GDM1 (cell line): ENCODE data around the gene INPP4B.

Source experiments
- DNase-seq: peaks from one replicate; lab custom pipeline; 2025; lab: John Stamatoyannopoulos, UW

Gene INPP4B

DNA sequence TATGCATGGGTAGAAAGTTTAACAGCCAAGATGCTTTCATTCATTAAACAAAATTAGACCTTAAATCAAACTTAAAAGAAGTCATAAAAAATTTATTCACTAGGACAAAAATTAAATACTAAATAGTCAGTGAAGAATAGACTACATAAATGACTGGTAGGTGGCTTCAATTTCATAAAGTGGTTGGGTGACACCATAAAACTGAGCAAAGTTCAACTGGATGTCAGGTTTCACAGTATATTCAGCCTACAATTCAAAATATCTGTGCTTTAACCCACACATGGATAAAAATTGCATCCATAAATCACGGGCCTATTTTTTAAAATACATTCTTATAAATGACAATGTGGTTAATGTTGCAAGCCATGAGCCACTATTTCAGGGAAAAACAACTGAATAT is 627.4 kb downstream of the INPP4B start:
- no peak for DNase-seq

DNA sequence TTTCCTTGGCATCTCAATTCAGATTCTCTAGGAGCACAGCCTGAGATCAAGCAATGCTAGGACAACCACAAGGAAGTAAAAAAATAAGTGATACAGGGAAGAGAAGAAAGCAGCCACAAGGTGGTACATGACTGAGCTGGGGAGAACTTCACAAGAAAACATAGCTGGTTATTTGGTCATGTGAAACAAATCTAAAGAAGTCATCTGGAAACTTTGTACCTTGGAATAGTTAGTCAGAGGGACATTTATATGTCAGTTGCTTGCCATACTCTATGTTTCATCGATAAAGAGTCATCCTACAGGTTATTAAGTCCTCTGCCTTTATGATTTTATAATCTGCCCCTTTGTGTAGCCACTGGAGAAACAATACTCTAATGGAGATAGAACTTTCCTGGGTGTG is 634.7 kb downstream of the INPP4B start:
- no peak for DNase-seq

DNA sequence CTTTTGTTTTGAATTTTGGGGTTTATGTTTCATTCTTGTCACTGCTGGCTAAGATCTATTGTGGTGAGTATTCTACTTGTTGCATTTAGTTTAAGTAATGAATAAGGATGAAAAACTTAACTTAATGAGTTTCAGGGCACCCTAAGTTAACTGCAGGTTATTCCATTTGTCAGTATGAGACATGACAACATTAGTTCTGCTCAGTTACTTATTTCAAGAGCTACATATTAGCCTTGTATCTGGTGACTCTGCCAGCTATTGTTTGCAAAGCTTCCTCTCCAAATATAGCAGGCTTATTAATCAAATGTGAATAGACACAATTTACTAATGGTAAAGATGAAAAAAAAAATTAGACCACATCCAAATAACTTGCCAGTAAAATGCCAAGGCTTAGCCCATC is 642.6 kb downstream of the INPP4B start:
- no peak for DNase-seq

DNA sequence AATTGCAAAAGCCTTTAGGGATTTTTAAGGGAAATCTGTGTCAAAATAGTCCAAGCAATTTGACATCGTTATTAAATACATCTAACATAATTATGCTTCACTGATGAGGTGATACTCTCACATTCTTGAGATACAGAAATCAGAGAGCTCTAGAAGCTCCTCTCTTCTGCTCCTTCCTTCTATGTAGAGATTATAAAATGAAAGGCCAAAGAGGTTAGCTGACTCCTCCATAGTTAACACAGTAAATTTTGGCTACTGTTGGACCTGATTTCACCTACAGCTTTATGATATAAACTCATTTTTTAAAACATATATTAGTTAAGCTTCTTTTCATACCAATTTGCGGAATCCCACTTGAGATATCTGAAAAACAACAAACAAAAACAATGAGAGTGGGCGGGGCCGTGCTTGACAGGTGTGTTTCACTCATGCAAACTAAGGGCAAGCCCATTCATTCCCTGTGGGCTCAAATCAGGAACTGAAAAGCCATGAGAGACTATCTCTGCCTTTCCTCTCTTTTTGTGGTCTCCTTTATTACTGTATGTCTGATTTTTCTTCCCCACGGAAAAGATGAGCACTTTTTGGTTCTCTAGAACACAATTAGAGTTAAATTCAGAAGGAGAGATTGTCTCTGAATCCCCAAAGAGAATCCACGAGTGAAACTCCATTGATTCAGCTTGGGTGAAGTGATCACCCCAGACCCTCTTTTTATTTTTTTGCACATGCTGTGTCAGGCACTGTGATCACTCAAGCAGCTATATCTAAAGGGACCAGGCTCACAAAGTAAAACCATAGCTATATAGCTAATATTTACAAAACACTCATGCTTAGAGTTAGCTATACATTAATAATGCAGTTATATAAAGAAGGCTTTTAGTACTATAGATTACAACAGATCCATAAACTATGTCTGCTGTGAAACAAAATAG is 643.4 kb downstream of the INPP4B start:
- no peak for DNase-seq

DNA sequence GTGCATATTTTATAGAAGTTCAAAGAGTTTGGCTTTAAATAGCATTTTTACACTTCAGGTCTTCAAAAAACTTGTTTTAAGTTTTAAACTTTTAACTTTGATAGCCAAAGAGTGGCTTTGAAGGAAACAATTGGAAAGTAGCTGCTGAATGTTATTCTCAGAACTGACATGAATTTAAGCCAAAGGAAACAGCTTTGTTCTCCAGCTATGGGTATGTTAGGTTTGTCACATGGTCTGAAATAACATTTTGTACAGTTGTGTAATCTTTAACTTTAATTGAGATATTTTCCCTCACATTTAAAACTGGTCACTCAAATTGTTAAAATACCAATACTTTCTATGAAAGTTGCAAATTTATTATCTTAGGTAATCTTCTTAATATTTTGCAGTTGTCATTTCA is 645.1 kb downstream of the INPP4B start:
- DNase-seq = no peak

DNA sequence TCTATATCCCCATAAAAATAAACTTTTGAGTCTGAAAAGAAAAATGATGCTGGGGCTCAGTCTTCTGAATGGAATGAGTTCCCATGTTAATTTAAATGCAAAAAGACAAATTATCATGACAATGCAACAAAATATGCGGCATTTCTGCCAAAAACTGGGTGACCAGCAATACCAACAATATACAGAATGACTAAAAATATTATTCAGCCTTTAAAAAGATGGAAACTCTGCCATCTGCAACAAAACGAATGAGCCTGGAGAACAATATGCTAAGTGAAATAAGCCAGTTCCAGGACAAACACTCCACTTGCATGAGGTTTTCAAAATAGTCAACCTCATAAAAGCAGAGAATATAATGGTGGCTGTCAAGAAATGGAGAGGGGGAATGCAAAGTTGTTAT is 651.2 kb downstream of the INPP4B start:
- no peak for DNase-seq

DNA sequence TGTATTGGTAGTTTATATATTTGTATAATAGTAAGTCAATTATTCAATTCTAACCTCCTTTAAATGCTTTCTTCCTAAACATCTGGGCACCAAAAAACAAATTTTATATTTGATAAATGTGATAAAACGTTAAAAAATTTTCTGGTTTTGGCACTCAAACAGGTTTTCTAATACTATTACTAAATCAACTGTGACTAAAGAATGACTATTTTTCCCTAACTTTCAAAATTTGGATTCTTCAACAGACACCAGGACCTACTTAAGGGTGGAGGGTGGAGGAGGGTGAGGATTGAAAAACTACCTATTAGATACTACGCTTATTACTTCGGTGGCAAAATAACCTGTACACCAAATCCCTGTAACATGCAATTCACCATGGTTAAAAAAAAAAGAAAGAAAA is 654.2 kb downstream of the INPP4B start:
- no peak for DNase-seq

DNA sequence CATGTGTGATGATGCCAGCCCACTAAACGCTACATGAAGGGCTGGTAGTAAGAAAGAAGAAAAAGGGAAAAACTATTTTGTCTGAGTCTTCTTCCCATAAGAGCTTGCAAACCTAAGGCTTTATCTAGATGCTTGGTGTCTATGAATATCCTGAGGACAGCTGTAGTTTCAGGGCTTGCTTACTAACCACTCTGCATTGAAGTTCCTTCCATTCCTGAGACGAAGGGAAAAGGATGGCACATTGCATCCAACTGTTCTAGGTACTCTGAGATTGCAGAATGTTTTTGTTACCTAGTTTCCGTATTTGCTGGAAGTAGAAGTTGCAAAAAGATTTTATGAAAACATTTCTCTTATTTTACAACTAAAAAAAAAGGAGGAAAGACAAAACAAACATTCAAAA is 665.1 kb downstream of the INPP4B start:
- no peak for DNase-seq

DNA sequence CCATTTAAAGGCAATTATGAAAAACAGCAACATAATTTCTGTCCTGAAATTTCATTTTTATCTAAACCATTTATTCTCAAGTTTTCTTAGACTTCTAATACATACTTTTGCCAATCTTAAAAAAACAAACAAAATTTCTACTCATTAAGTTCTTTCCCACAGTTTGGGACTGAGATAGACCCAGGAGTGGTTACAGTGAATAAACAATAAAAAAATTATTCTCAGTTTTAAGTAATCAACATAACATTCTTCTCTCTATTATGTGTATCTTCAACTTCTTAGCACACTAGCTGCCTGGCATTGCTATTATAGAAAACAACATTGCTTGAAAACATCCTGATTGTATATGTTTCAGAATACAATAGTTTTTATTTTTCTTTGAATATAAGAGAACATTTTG is 676.9 kb downstream of the INPP4B start:
- DNase-seq = no peak

DNA sequence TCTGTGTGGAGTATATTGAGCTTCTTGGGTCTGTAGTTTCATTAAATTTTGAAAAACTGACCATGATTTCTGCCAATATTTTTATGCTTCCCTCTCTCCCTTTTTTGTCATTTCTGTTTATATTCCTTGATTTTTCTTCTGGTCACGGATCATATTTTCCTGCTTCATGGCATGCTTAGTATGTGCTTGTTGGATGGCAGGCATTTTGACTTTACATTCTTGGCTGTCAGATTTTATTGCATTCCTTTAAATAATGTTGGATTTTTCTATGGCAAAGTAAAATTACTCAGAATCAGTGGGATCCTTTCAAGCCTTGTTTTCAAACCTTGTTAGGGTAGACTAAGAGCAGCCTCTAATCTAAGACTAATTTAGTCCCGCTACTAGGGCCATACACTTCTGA is 677.9 kb downstream of the INPP4B start:
- DNase-seq = no peak

DNA sequence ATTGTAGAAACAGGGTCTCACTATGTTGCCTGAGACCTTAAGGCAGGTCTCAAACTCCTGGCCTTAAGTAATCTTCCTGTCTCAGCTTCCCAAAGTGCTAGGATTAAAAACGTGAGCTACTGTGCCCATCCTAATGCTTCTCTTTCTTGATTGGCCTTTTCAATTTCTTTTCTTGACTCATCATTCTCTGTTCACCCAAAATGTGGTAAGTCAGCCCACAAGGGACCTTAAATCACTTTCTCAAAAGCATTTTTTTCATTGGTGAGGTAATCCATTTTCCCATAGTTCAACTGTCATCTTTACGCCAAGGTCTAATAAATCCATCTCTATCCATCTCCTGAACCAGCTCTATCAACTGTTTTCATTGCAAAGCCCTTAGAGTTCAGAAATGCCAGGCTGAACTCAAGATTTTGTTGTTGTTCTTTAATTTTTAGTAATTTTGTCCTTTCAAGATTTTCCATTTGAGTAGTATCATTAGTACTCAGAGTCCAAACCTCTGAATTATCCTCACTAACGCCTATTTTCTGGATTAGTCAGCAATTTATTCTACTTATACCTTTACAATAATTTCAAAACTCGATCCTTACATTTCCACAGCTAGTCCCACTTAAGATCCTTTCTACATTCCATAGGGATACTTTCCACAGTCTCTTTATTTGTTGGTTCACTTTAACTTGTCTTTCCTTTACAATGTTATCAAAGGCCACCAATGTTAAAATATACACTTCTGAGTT is 681.2 kb downstream of the INPP4B start:
- DNase-seq = no peak

DNA sequence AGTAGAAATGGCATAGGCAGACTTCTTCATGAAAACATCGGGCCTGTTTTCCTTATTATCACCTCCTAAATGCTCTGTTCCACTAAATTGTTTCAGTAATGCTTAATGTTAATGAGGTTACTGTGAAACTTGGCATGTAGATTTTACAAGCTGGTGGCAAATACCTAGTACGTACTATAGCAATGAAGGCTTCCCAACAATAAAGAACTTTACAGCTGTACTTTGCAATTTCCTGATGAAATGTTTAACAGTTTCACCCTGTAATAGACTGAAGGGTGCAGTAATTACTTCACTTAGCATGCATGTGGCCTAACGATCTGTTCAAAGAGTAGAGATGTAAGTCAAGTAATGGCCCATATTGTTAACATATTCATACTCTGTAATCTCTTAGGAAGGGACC is 685.0 kb downstream of the INPP4B start:
- no peak for DNase-seq

DNA sequence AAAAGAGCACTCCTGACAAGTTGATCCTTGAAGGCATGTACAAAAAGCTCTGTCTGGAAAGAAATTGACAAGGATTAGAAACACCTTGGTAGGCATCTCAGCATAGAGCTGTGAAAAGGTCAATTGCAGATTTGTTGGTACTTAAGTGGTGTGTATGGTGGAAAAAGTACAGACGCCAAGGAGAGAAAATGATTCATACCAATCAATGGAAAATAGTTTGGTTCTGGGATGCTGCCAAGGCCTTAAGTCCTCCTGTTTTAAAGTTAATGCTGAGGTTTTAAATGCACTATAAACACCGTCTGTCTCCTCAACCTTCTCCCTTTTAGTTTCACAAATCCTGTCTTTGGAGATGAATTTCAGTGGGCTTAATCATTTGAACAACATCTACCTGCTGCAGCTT is 685.6 kb downstream of the INPP4B start:
- DNase-seq = no peak

DNA sequence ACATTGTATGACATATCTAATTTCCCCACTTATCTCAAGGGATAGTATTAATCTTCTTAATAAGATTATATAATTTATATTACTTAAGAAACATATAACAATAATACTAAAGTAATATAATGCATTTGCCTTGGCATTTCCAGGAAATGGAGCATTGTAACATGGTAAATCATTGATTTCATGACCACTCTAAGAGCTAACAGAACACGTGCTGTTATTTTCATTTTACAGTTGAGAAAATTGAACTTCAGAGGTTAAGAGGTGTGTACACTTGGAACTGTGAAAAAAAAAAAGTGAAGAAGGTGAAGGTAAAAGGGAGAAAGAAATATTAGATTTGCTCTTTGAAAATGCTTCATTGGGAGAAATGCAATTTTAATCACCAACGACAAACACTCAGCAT is 687.1 kb downstream of the INPP4B start:
- no peak for DNase-seq

DNA sequence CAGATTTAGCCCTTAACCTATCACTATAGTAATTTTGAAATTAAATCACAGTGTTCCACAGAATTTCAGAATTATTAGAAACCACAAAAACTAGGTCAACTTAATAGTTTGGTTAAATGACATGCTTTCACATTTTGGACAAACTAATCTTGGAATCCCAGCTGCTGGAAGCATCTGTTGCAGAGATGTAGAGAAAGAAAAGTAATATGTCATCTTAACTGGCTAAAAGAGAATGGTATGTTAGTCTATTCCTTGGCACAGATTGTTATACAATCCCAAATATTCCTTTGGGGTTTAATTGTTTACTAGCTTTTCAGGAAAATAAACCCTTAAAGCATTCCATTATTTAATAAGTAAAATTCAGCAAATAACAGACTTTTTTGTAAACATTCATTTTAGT is 689.8 kb downstream of the INPP4B start:
- DNase-seq = no peak

DNA sequence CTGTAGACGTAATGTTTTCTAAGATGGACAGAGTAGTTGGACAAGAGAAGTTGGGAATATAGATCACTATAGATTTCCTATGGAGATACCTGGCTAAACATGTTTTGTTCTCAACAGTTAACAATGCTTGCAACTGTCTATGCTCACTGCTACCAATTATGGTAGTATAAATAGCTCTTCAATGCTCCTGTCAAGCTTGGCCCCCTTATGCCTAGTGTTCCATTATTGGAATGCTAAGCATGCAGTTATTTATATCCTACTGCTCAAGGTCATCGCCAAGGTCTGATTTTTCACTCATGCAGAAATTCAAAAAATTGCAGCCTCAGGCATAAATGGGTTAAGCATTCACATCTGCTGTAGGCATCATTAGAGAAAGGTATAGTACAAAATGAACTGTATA is 690.8 kb downstream of the INPP4B start:
- DNase-seq = no peak

DNA sequence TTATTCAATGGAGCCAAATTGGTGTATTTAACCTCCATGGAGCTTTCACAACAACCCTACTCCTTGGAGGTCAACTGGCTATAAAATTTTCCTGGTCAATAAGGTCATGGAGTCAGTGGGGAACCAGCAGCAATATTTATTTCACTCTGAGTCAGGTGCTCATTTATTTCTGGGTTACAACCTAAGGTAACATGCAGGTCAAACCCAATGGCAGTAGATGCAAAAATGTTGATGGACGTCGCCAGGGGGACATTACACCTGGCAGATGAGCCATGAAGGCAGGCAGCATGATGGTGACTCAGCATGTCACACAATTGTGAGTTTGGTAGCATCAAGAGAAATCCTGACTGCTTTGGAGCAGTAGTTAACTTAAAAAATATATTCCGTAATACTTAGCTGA is 695.6 kb downstream of the INPP4B start:
- no peak for DNase-seq

DNA sequence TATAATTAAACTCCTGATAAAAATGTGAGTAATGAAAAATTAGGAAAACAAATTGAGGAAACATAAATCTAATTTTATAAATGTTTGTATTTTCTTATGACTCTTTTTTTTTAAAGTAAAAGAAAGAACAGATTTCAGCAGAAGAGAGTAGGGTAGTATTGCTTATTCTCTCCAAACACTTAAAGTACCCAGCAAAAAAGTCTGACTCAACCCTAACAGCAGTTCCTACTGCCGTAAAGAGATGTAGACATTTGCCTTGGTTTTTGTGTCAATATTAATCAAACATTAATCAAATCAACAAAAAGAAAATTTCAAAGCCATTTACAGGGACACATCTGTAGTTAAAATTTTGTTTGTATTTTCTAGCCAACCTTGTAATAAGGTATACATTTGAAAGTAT is 701.3 kb downstream of the INPP4B start:
- no peak for DNase-seq

DNA sequence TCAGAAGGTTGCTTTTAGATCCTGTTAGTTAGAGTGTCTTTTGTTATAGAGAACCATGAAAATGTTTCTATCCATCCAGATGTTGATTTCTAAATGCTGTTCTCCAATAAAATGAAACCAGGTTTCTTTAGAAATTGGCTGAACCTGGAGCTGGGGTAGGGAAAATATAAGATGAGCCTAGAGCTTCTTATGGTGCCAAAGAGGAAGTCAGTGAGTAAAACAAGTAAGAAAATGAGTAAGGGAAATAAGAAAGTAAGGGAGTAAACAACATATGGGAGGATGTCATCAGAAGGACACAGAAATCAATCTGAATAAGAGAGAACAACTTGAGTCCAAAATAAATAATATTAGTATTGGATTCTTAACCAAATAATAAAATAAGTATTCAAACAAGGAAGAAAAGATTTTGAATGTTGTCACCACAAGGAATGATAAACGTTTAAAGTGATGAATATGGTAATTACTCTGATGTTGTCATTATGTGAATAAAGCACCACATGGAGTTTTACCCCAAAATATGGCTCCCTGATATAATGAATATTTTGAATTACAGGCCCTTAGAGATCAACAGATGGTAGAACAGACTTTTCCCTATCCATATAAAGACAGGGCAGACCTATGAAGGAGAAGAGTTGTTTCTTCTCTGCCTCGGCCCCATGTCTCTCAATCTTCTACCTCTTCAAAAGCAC is 703.6 kb downstream of the INPP4B start:
- no peak for DNase-seq

DNA sequence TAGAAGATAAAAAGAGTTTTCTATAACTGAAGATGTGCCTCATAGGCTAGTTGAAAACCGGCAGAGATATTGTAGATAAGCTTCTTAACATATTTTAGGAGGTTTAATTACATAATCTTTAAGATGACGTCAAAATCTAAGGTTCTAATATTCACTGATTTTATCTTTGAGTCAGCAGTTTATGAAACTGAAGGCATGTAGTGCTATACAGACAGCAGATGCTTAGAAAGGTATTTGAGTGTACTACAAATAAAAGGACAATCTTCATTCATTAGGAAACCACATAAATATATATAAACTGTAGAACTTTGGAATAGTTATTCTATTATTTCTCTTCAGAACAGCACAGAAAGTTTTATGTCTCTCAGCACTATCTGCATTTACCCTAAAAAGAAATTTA is 704.9 kb downstream of the INPP4B start:
- DNase-seq = no peak

DNA sequence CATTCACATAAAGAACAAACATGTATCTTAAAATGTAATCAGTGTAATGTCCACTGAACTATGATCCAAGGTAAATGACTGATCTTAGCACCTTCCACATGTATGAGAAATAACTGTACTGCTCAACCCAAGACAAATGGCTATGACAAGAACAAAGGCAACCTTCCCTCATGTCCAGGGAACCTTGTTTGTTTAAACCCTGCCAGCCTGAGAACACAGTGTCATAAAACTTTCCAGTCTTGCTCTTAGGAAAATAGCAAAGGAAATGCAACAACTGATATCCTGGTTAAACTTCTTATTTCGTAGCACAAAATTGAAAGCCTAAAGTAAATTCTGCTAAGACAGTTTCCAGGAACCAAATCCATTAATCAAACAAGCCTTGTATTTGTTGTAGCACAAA is 715.4 kb downstream of the INPP4B start:
- DNase-seq = no peak

DNA sequence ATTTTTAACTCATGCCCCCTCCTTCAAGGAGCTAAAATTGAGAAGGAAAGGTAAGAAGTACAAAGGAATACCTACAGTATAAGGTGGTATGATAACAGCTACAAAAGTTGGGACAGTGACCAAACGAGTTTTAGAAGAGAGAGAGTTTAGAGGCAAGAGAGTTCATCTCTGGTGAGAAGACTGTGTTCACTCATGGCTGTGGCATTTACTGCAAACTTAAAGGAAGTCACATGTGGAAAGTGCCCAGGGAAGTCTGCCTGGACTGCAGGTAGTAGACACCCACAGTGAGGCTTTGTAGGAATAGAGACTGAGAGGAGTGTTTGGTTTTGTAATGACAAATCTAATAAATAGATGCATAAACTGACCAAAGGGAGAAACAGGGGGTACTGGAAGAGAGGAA is 716.2 kb downstream of the INPP4B start:
- DNase-seq = no peak

DNA sequence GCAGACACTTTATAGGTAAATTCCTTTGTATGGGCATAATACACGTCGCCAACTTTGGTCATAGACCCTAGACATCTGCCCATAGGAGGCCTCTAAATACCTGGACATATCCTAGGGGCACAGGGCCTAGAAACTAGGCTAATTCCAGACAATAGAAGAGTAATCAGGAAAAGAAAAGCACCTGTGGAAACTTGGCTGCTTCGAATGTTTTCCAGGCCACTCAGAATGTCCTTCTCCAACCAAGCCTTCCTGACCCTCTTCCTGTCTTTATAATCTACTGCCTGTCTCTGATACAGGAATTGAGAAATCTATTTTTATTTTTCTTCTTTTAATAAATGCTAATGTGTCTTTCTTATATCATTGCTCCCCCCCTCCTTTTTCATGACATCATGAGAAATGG is 716.6 kb downstream of the INPP4B start:
- no peak for DNase-seq
